GM12801 (cell line): ENCODE results near the gene FHAD1.

Source experiments
- CTCF ChIP-seq: IDR thresholded peaks from one replicate; pipeline ENCODE4 v1.5.1; 2011; ENCODE audit warnings: control low read depth; ENCODE audit not compliant: insufficient read length; ENCODE audit errors: extremely low read depth

The FHAD1 gene

GRCh38 chr1:15246960-15247614 lies at the start of gene FHAD1:
FHAD1 (plus strand) TSS chr1:15247223; CDS start chr1:15251785, 4,562 bp downstream.
- TF ChIP-seq CTCF = no peak

- no peak for TF ChIP-seq CTCF
Observed at GRCh38 chr1:15197591-15198447, 49.2 kb upstream of the FHAD1 start.

- no peak for TF ChIP-seq CTCF
Observed at GRCh38 chr1:15198684-15199083, 48.3 kb upstream of the FHAD1 start.

GRCh38 chr1:15201221-15201620 lies 45.8 kb upstream of the FHAD1 start:
- TF ChIP-seq CTCF = no peak

GRCh38 chr1:15201849-15202551 lies 45.0 kb upstream of the FHAD1 start:
- TF ChIP-seq CTCF = no peak

GRCh38 chr1:15204931-15205330 lies 42.1 kb upstream of the FHAD1 start:
- TF ChIP-seq CTCF = no peak
